Measurements from ENCODE around the gene ABR.
"Not testable (repeated sequence)": the region's sequence is repeated elsewhere in the genome, so short reads cannot be mapped to it uniquely, and the experiment has no call there.

Gene ABR

GRCh38 chr17:1137465-1137894 lies 42.3 kb downstream of the ABR start:
- Histone ChIP-seq H3K4me2 (no peak overlapping the region), H3K9ac (no peak overlapping the region), H3K4me3 (IDR thresholded peaks at IDR 0.05; ENCODE audit: insufficient read depth, low read depth, low read length) (no peak overlapping the region), H3K4me1 (ENCODE audit: low read depth, poor library complexity, severe bottlenecking) (no peaks in the 10 kb centered on the region), H4K20me1 (ENCODE audit: insufficient read depth) (no peaks in the 10 kb centered on the region), H3K79me2 (ENCODE audit: insufficient read depth, low read depth) (no peaks in the 10 kb centered on the region), H3K27ac (no peak overlapping the region), H3K36me3 (ENCODE audit: insufficient read depth) (no peaks in the 10 kb centered on the region), H3K27me3 (ENCODE audit: insufficient read depth, low read depth) (peaks cover 39% of the 10 kb centered on the region), H2AFZ (ENCODE audit: low read depth) (no peak overlapping the region)
- TF ChIP-seq, protein P1, sequence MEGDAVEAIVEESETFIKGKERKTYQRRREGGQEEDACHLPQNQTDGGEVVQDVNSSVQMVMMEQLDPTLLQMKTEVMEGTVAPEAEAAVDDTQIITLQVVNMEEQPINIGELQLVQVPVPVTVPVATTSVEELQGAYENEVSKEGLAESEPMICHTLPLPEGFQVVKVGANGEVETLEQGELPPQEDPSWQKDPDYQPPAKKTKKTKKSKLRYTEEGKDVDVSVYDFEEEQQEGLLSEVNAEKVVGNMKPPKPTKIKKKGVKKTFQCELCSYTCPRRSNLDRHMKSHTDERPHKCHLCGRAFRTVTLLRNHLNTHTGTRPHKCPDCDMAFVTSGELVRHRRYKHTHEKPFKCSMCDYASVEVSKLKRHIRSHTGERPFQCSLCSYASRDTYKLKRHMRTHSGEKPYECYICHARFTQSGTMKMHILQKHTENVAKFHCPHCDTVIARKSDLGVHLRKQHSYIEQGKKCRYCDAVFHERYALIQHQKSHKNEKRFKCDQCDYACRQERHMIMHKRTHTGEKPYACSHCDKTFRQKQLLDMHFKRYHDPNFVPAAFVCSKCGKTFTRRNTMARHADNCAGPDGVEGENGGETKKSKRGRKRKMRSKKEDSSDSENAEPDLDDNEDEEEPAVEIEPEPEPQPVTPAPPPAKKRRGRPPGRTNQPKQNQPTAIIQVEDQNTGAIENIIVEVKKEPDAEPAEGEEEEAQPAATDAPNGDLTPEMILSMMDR (conservative IDR thresholded peaks at IDR 0.05; ENCODE audit: low read depth, low read length), result no peak

DNA sequence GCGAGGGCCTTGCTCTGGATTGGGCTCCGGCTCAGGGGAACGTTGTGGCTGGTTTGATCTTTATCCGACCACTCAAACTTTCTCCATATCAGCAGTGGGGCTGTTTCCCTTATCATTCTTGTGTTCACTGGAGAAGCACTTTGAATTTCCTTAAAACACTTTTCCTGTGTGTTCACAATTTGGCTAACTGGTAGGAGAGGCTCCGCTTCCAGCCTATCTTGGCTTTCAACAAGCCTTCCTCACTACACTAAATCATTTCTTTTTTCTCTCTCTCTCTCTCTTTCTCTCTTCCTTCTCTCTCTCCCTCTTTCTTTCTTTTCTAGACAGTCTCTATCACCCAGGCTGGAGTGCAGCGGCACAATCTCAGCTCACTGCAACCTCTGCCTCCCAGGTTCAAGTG lies 43.0 kb downstream of the ABR start:
- Histone ChIP-seq H3K36me3 (ENCODE audit: insufficient read depth) (no peaks in the 10 kb centered on the region), H2AFZ (ENCODE audit: low read depth) (no peak overlapping the region), H3K4me2 (no peak overlapping the region), H3K4me1 (ENCODE audit: low read depth, poor library complexity, severe bottlenecking) (no peaks in the 10 kb centered on the region), H3K4me3 (IDR thresholded peaks at IDR 0.05; ENCODE audit: insufficient read depth, low read depth, low read length) (no peak overlapping the region), H3K9ac (no peak overlapping the region), H3K79me2 (ENCODE audit: insufficient read depth, low read depth) (no peaks in the 10 kb centered on the region), H4K20me1 (ENCODE audit: insufficient read depth) (no peaks in the 10 kb centered on the region), H3K27ac (no peak overlapping the region), H3K27me3 (ENCODE audit: insufficient read depth, low read depth) (peaks cover 35% of the 10 kb centered on the region)
- TF ChIP-seq, protein P1 (conservative IDR thresholded peaks at IDR 0.05; ENCODE audit: low read depth, low read length), result no peak

- Histone ChIP-seq H3K9ac (no peak overlapping the region), H3K27me3 (ENCODE audit: insufficient read depth, low read depth) (peaks cover 32% of the 10 kb centered on the region; the same call in 1 of the 2 replicates), H3K4me3 (IDR thresholded peaks at IDR 0.05; ENCODE audit: insufficient read depth, low read depth, low read length) (no peak overlapping the region), H4K20me1 (ENCODE audit: insufficient read depth) (no peaks in the 10 kb centered on the region), H3K27ac (no peak overlapping the region), H3K4me2 (no peak overlapping the region), H3K36me3 (ENCODE audit: insufficient read depth) (no peaks in the 10 kb centered on the region), H3K4me1 (ENCODE audit: low read depth, poor library complexity, severe bottlenecking) (no peaks in the 10 kb centered on the region), H2AFZ (ENCODE audit: low read depth) (no peak overlapping the region), H3K79me2 (ENCODE audit: insufficient read depth, low read depth) (no peaks in the 10 kb centered on the region)
- TF ChIP-seq, protein P1 (conservative IDR thresholded peaks at IDR 0.05; ENCODE audit: low read depth, low read length), result no peak
These were observed 45.0 kb downstream of the ABR start for GRCh38 chr17:1134634-1135324.

DNA sequence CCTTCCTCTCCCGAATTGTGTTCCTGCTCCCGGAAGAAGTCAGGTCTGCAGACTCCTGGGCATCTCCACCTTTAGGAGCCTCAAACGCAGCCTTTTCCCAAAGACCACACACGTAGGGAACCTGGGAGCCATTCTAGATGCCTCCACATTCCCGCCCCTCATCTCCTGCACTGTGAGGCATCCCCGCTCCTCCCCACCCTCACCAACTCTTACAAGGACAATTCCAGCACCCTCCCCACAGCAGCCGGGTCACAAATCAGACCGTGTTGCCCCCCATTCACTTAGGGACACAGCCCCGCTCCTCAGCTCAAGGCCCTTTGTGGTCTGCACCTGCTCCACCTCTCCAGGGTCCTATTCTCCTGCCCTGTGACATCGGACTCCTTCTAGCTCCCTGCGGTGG lies 49.6 kb downstream of the ABR start:
- Histone ChIP-seq H3K4me3 (IDR thresholded peaks at IDR 0.05; ENCODE audit: insufficient read depth, low read depth, low read length) (no peak overlapping the region), H2AFZ (ENCODE audit: low read depth) (no peak overlapping the region), H3K4me2 (no peak overlapping the region), H3K27me3 (ENCODE audit: insufficient read depth, low read depth) (peaks cover 35% of the 10 kb centered on the region; the same call in 1 of the 2 replicates), H3K79me2 (ENCODE audit: insufficient read depth, low read depth) (no peaks in the 10 kb centered on the region), H3K36me3 (ENCODE audit: insufficient read depth) (no peaks in the 10 kb centered on the region), H4K20me1 (ENCODE audit: insufficient read depth) (no peaks in the 10 kb centered on the region), H3K27ac (no peak overlapping the region), H3K9ac (no peak overlapping the region), H3K4me1 (ENCODE audit: low read depth, poor library complexity, severe bottlenecking) (no peaks in the 10 kb centered on the region)
- TF ChIP-seq, protein P1 (conservative IDR thresholded peaks at IDR 0.05; ENCODE audit: low read depth, low read length), result no peak

GRCh38 chr17:1128463-1128862 lies 51.3 kb downstream of the ABR start:
- H3K79me2 ChIP-seq (ENCODE audit: insufficient read depth, low read depth); H3K4me3 ChIP-seq (IDR thresholded peaks at IDR 0.05; ENCODE audit: insufficient read depth, low read depth, low read length); H3K4me2 ChIP-seq; H3K9ac ChIP-seq; H2AFZ ChIP-seq (ENCODE audit: low read depth); H3K36me3 ChIP-seq (ENCODE audit: insufficient read depth); H4K20me1 ChIP-seq (ENCODE audit: insufficient read depth); H3K4me1 ChIP-seq (ENCODE audit: low read depth, poor library complexity, severe bottlenecking); H3K27ac ChIP-seq: not testable (repeated sequence)
- peaks cover 42% of the 10 kb centered on the region; the same call in 1 of the 2 replicates for H3K27me3 ChIP-seq (ENCODE audit: insufficient read depth, low read depth)
